Activated CD4-positive, alpha-beta T cell treated with anti-CD3 and anti-CD28 coated beads, Interleukin-2, amount 10 ng/mL, durations not matched to agents 7 days and 5 days (primary cell): ENCODE measurements around the gene C2orf15. TPM values are rescaled to one million over a fixed set of nuclear protein-coding genes. Genes with fewer than 3 reads are reported as not detected.

Experiments used
- total RNA-seq, 2 experiments: library from RNA; stranded (reverse); gene quantifications; one replicate each; pipeline ENCODE4 v1.2.3, GENCODE V29; 2021

C2orf15 gene
- total RNA-seq, 2 experiments from 2014 or later = 0.72 to 1.2 TPM

Other genes starting within 250 kb of the C2orf15 start
- under 1 TPM; 0.19 to 0.22 TPM for gene CRACDL, start 205.5 kb upstream of the C2orf15 start, total RNA-seq
- gene TSGA10, start 13.2 kb downstream of the C2orf15 start, total RNA-seq = 1 to 10 TPM; 6.6 to 8.1 TPM
- 1 to 10 TPM; 8.5 to 9.9 TPM for gene LIPT1, start 13.3 kb downstream of the C2orf15 start, total RNA-seq
- gene MITD1, start 39.4 kb downstream of the C2orf15 start, total RNA-seq = 10 to 100 TPM; 59.2 to 68.0 TPM
- 10 to 100 TPM; 22.6 to 23.9 TPM for gene MRPL30, start 39.5 kb downstream of the C2orf15 start, total RNA-seq
- gene LYG2, start 114.0 kb downstream of the C2orf15 start, total RNA-seq = not detected
- gene LYG1, start 159.5 kb downstream of the C2orf15 start, total RNA-seq = 1 to 10 TPM; 1.3 to 1.6 TPM
- 10 to 100 TPM; 31.4 to 33.6 TPM for gene TXNDC9, start 194.6 kb downstream of the C2orf15 start, total RNA-seq
- gene EIF5B, start 195.7 kb downstream of the C2orf15 start, total RNA-seq = 10 to 100 TPM; 40.2 to 47.0 TPM